Ascending aorta (tissue), 2 donors: ENCODE measurements around the gene TPPP. TPM values are rescaled to one million over a fixed set of nuclear protein-coding genes. Genes with fewer than 3 reads are reported as not detected.
A peak's percentile ranks its signal among the peaks of the same experiment; 100 is the strongest.
"Not testable (repeated sequence)": the region's sequence is repeated elsewhere in the genome, so short reads cannot be mapped to it uniquely, and the experiment has no call there.

Experiments used
- DNase-seq, 2 donors: peaks; one replicate each; pipeline ENCODE4 v3.0.0-alpha.2; 2019; ENCODE audit warnings: low spot score in 2 of 2
- H3K27ac ChIP-seq, 2 donors: fragments of 200-600 bp; sonication (generic); one replicate each; pipeline ENCODE4 v1.5.1; 2016 to 2017; ENCODE audit warnings: mild to moderate bottlenecking in 1 of 2
- H3K27me3 ChIP-seq: fragments of 200-600 bp; sonication (generic); one replicate; pipeline ENCODE4 v1.5.1; 2017
- H3K36me3 ChIP-seq, 2 donors: fragments of 200-600 bp; sonication (generic); one replicate each; pipeline ENCODE4 v1.5.1; 2016
- H3K4me1 ChIP-seq, 2 donors: fragments of 200-600 bp; sonication (generic); one replicate each; pipeline ENCODE4 v1.5.1; 2016 to 2017; ENCODE audit warnings: mild to moderate bottlenecking in 1 of 2
- H3K4me3 ChIP-seq, 2 donors: fragments of 200-600 bp; sonication (generic); one replicate each; pipeline ENCODE4 v1.5.1; 2016 to 2017; ENCODE audit warnings: mild to moderate bottlenecking in 1 of 2
- H3K9me3 ChIP-seq, 2 donors: fragments of 200-600 bp; sonication (generic); one replicate each; pipeline ENCODE4 v1.5.1; 2016
- CTCF ChIP-seq, 3 experiments: fragments of 200-600 bp in 2 of 3; fragments of 450-650 bp in 1 of 3; sonication (generic) in 2 of 3; IDR thresholded peaks; one replicate each; pipeline ENCODE4 v1.5.1; 2016 to 2019; ENCODE audit warnings: antibody characterized with exemption in 3 of 3, mild to moderate bottlenecking in 1 of 3, moderate library complexity in 1 of 3
- intact Hi-C: fragments of 100-400 bp; cut with DNase I; formaldehyde crosslinking; loops from one replicate; pipeline ENCODE4 v1.15.1; 2023
- total RNA-seq: library from RNA; depleted of rRNA; stranded (reverse); fragments of >200 nt; gene quantifications from one replicate; pipeline ENCODE4 v1.1.0, GENCODE V29; 2016

TPPP gene
- 13.8 TPM for total RNA-seq

GRCh38 chr5:693271-694041, at the start of gene TPPP:
TSS of gene TPPP (minus strand) at chr5:693352. CDS start at chr5:678060, 15,292 bp downstream.
- intact Hi-C loops: loop anchor here (2.0 to 5.0 kb wide), 3 partner anchors 81 to 221 kb away; partner anchors contain the start of genes BRD9, CEP72 and TRIP13
- Histone ChIP-seq H3K4me3 (peak within 1 kb of the TSS; percentile 74 to 90), H3K27ac (peak within 1 kb of the TSS; percentile 60 to 62)
- H3K9me3 ChIP-seq, H3K4me1 ChIP-seq, H3K27me3 ChIP-seq, H3K36me3 ChIP-seq: not testable (repeated sequence)
- DNase-seq: peak; percentile 73 to 92

- H3K9me3 ChIP-seq, DNase-seq, H3K27ac ChIP-seq, H3K4me3 ChIP-seq, intact Hi-C loops, H3K4me1 ChIP-seq, H3K27me3 ChIP-seq, H3K36me3 ChIP-seq: not testable (repeated sequence)
Observed at GRCh38 chr5:742276-742675, 49.1 kb upstream of the TPPP start.

GRCh38 chr5:734145-734544, 41.0 kb upstream of the TPPP start:
- H3K4me1 ChIP-seq, H3K4me3 ChIP-seq, H3K27me3 ChIP-seq, intact Hi-C loops, H3K27ac ChIP-seq, H3K9me3 ChIP-seq, DNase-seq: not testable (repeated sequence)
- peaks cover 12 to 16% of the 10 kb centered on the region in 2 donors for H3K36me3 ChIP-seq

GRCh38 chr5:732754-733454, 39.8 kb upstream of the TPPP start:
- H3K4me1 ChIP-seq, intact Hi-C loops, H3K4me3 ChIP-seq, H3K27me3 ChIP-seq, H3K27ac ChIP-seq, H3K9me3 ChIP-seq, DNase-seq: not testable (repeated sequence)
- H3K36me3 ChIP-seq: peaks cover 12 to 16% of the 10 kb centered on the region in 2 donors

DNA sequence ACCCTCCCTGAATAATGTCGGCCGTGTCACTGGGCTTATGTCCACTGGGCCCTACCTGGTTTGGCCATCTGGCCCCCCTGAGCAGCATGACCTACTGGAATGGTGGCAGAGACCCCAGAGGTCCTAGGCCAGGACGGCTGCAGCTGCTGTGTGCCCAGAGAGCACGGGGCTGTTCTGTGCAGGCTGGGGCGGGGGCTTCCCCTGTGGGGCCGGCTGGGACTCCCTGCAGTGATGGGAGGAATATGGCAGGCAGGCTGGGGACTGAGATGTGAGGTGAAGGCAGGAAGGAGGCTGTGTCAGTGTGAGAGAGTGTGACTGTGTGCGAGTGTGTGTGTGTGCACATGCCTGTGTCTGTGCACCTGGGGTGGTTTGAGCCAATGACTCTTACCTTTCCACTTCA, 36.1 kb upstream of the TPPP start:
- H3K36me3 ChIP-seq: peaks cover 12 to 16% of the 10 kb centered on the region in 2 donors
- H3K27me3 ChIP-seq, H3K27ac ChIP-seq, H3K4me1 ChIP-seq, intact Hi-C loops, DNase-seq, H3K9me3 ChIP-seq, H3K4me3 ChIP-seq: not testable (repeated sequence)

DNA sequence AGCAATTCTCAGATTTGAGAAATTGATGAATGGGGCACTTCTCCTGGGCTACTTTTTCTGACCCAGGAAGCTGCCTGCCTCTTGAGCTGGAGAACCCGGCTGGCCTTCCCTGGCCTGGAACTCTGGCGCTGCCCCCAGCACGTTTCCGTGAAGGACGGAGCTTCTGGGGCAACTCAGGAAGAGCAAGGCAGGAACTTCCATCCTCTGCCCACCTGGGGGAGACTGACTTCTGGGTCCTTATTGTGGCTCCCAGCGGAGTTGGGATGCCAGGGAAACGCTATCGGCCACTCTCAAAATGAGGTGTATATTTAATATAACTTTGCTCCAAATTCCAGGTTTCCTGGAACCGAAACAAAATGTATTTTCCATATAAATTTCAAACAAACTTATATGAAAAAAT, 33.9 kb upstream of the TPPP start:
- H3K36me3 ChIP-seq, DNase-seq, H3K27ac ChIP-seq, H3K4me1 ChIP-seq, H3K4me3 ChIP-seq, H3K27me3 ChIP-seq, H3K9me3 ChIP-seq, intact Hi-C loops: not testable (repeated sequence)

- DNase-seq, H3K27ac ChIP-seq, H3K4me1 ChIP-seq, H3K36me3 ChIP-seq, H3K4me3 ChIP-seq, H3K9me3 ChIP-seq, intact Hi-C loops, H3K27me3 ChIP-seq: not testable (repeated sequence)
Observed at GRCh38 chr5:723865-724264, 30.7 kb upstream of the TPPP start.

GRCh38 chr5:723309-723708, 30.2 kb upstream of the TPPP start:
- H3K4me3 ChIP-seq, intact Hi-C loops, H3K4me1 ChIP-seq, H3K27ac ChIP-seq, DNase-seq, H3K27me3 ChIP-seq, H3K36me3 ChIP-seq, H3K9me3 ChIP-seq: not testable (repeated sequence)

- DNase-seq, H3K27me3 ChIP-seq, H3K36me3 ChIP-seq, intact Hi-C loops, H3K9me3 ChIP-seq, H3K4me1 ChIP-seq, H3K27ac ChIP-seq, H3K4me3 ChIP-seq: not testable (repeated sequence)
Observed at GRCh38 chr5:719379-719778, 26.2 kb upstream of the TPPP start.

DNA sequence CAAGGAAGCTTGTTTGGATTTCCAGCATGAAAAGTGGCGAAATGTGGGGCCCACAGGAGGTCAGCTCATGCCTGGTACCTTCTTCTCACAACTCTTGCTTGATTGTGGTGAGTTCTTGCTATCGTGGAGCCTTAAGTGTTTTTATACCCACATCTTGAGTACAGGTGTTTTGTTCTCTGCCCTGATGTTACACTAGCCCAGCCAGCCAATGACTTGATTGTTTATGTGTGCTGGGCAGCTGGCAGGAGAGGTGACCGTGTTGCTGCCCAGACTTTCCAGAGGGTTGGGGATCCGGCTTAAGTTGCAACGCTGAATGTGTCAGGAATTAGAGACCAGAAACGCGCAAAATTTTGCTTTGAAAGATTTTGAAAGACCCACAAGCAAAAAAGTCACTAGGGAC, 24.0 kb upstream of the TPPP start:
- TF ChIP-seq CTCF (IDR thresholded peaks at IDR 0.05): no peak
- Histone ChIP-seq H3K36me3 (no peaks in the 10 kb centered on the region), H3K9me3 (peaks cover 9% of the 10 kb centered on the region in 2 donors), H3K27ac (no peak overlapping the region), H3K4me3 (no peak overlapping the region), H3K4me1 (no peaks in the 10 kb centered on the region), H3K27me3 (no peaks in the 10 kb centered on the region)
- DNase-seq: no peak
- intact Hi-C loops: no loop called here

DNA sequence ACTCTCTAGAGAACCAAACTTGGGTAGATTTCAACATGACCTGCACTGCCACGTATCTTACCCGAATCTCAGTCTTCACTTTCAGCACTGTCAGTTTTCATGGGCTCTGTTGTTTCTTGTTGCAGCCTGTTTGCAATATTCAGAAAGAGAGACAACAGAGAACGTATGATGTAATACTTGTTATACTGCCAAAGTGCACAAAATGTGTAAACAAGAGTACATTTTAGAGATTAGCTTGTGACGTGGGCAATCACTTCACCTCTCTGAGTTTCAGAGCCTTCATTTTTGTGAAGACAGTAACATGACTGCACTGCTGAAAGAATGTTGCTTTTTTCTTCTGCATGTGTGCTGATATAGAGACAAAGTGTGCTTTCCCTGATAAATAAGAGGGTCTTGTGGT, 23.6 kb upstream of the TPPP start:
- H3K36me3 ChIP-seq, H3K4me3 ChIP-seq, H3K4me1 ChIP-seq, DNase-seq, H3K27ac ChIP-seq, H3K9me3 ChIP-seq, intact Hi-C loops, H3K27me3 ChIP-seq: not testable (repeated sequence)

GRCh38 chr5:715636-716035, 22.5 kb upstream of the TPPP start:
- H3K4me1 ChIP-seq, H3K27me3 ChIP-seq, H3K9me3 ChIP-seq, DNase-seq, H3K4me3 ChIP-seq, intact Hi-C loops, H3K27ac ChIP-seq, H3K36me3 ChIP-seq: not testable (repeated sequence)
